Measurements from ENCODE around the gene TCFL5.
A peak's percentile ranks its signal among the peaks of the same experiment; 100 is the strongest.

TCFL5 gene

GRCh38 chr20:62892348-62893304 is 31.0 kb upstream of the TCFL5 start:
- peak overlapping the region; percentile 79 for H3K4me2 ChIP-seq

GRCh38 chr20:62891111-62891510 is 29.5 kb upstream of the TCFL5 start:
- H3K27ac ChIP-seq = no peak overlapping the region
- H3K4me2 ChIP-seq = peak overlapping the region; percentile 79; the same call in 1 of the 2 replicates
- no peak overlapping the region for H3K9ac ChIP-seq

More at GRCh38 chr20:62892348-62893304, 31.0 kb upstream of the TCFL5 start:
- H3K79me2 ChIP-seq (ENCODE audit: insufficient read depth, low read depth) = no peaks in the 10 kb centered on the region
- peak overlapping the region; percentile 26; the same call in 1 of the 2 replicates for H3K9ac ChIP-seq
- no peaks in the 10 kb centered on the region for H3K36me3 ChIP-seq (ENCODE audit: insufficient read depth)
- H4K20me1 ChIP-seq (ENCODE audit: insufficient read depth) = no peaks in the 10 kb centered on the region
- H2AFZ ChIP-seq (ENCODE audit: low read depth) = no peak overlapping the region
- peaks cover 95% of the 10 kb centered on the region for H3K4me1 ChIP-seq (ENCODE audit: low read depth, poor library complexity, severe bottlenecking)
- TF ChIP-seq, protein P1, sequence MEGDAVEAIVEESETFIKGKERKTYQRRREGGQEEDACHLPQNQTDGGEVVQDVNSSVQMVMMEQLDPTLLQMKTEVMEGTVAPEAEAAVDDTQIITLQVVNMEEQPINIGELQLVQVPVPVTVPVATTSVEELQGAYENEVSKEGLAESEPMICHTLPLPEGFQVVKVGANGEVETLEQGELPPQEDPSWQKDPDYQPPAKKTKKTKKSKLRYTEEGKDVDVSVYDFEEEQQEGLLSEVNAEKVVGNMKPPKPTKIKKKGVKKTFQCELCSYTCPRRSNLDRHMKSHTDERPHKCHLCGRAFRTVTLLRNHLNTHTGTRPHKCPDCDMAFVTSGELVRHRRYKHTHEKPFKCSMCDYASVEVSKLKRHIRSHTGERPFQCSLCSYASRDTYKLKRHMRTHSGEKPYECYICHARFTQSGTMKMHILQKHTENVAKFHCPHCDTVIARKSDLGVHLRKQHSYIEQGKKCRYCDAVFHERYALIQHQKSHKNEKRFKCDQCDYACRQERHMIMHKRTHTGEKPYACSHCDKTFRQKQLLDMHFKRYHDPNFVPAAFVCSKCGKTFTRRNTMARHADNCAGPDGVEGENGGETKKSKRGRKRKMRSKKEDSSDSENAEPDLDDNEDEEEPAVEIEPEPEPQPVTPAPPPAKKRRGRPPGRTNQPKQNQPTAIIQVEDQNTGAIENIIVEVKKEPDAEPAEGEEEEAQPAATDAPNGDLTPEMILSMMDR (conservative IDR thresholded peaks at IDR 0.05; ENCODE audit: low read depth, low read length) = no peak
- H3K4me3 ChIP-seq (IDR thresholded peaks at IDR 0.05; ENCODE audit: insufficient read depth, low read depth, low read length) = no peak overlapping the region
- peak overlapping the region; percentile 70 for H3K27ac ChIP-seq
- no peaks in the 10 kb centered on the region for H3K27me3 ChIP-seq (ENCODE audit: insufficient read depth, low read depth)

DNA sequence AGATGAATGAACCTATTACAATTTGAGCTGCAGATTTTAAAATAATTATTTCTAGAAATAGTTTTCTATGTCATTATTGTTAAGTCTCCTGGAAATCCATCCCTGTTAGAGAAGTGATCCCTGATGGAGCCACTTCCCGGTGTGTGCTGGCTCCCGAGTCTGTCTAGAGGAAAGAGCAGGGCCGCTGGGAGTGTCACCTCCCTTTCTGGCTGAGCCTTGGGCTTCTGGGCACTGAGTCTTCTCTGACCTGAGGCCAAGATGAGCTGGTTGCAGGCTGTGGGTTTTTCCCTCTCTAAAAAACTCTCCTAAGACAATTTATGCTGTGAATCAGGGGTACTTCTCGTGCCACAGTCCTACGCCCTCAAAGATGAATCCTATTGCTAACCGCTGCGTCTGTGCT is 28.8 kb upstream of the TCFL5 start:
- Histone ChIP-seq H3K4me2 (no peak overlapping the region), H3K4me1 (ENCODE audit: low read depth, poor library complexity, severe bottlenecking) (peaks cover 97% of the 10 kb centered on the region), H3K79me2 (ENCODE audit: insufficient read depth, low read depth) (no peaks in the 10 kb centered on the region), H3K4me3 (IDR thresholded peaks at IDR 0.05; ENCODE audit: insufficient read depth, low read depth, low read length) (no peak overlapping the region), H4K20me1 (ENCODE audit: insufficient read depth) (no peaks in the 10 kb centered on the region), H3K9ac (no peak overlapping the region), H3K27ac (no peak overlapping the region), H3K27me3 (ENCODE audit: insufficient read depth, low read depth) (no peaks in the 10 kb centered on the region), H3K36me3 (ENCODE audit: insufficient read depth) (no peaks in the 10 kb centered on the region), H2AFZ (ENCODE audit: low read depth) (no peak overlapping the region)
- TF ChIP-seq, protein P1 (conservative IDR thresholded peaks at IDR 0.05; ENCODE audit: low read depth, low read length) = no peak

More at GRCh38 chr20:62891111-62891510, 29.5 kb upstream of the TCFL5 start:
- Histone ChIP-seq H3K4me3 (IDR thresholded peaks at IDR 0.05; ENCODE audit: insufficient read depth, low read depth, low read length) (no peak overlapping the region), H3K36me3 (ENCODE audit: insufficient read depth) (no peaks in the 10 kb centered on the region), H3K79me2 (ENCODE audit: insufficient read depth, low read depth) (no peaks in the 10 kb centered on the region), H2AFZ (ENCODE audit: low read depth) (no peak overlapping the region), H4K20me1 (ENCODE audit: insufficient read depth) (no peaks in the 10 kb centered on the region), H3K27me3 (ENCODE audit: insufficient read depth, low read depth) (no peaks in the 10 kb centered on the region), H3K4me1 (ENCODE audit: low read depth, poor library complexity, severe bottlenecking) (peaks cover 97% of the 10 kb centered on the region)
- TF ChIP-seq, protein P1 (conservative IDR thresholded peaks at IDR 0.05; ENCODE audit: low read depth, low read length) = no peak

DNA sequence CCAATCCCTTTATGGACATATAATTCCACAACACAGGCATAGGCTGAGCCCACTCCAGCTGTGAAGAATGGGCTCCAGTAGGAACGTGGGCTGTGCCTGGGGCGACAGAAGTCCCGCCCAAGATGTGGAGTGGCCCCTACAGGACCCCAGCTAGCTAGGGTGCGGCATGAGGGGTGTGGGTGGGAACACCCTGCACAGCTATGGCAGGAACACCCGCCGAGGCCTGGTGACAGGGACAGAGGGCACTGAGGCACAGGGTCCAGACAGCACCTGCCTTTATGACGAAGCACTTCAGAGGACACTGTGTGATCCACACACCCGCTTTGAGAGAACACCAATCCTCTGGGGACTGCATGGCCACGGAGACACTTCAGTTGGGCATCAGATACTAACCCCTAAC is 28.2 kb upstream of the TCFL5 start:
- H3K36me3 ChIP-seq (ENCODE audit: insufficient read depth) = no peaks in the 10 kb centered on the region
- H3K9ac ChIP-seq = no peak overlapping the region
- TF ChIP-seq, protein P1 (conservative IDR thresholded peaks at IDR 0.05; ENCODE audit: low read depth, low read length) = no peak

More for the DNA sequence above, 28.2 kb upstream of the TCFL5 start:
- Histone ChIP-seq H3K4me3 (IDR thresholded peaks at IDR 0.05; ENCODE audit: insufficient read depth, low read depth, low read length) (no peak overlapping the region), H4K20me1 (ENCODE audit: insufficient read depth) (no peaks in the 10 kb centered on the region), H3K27me3 (ENCODE audit: insufficient read depth, low read depth) (no peaks in the 10 kb centered on the region), H3K4me2 (no peak overlapping the region), H2AFZ (ENCODE audit: low read depth) (no peak overlapping the region), H3K79me2 (ENCODE audit: insufficient read depth, low read depth) (no peaks in the 10 kb centered on the region), H3K27ac (no peak overlapping the region), H3K4me1 (ENCODE audit: low read depth, poor library complexity, severe bottlenecking) (peaks cover 97% of the 10 kb centered on the region)
